PC-9 (cell line): ENCODE data around the gene MRPS24. TPM values are rescaled to one million over a fixed set of nuclear protein-coding genes. Genes with fewer than 3 reads are reported as not detected.
"Not testable (repeated sequence)": the region's sequence is repeated elsewhere in the genome, so short reads cannot be mapped to it uniquely, and the experiment has no call there.

Experiments
- BruUV-seq: library from RNA; stranded (reverse); fragments of 400-500 nt; replicated peaks from 2 replicates; lab custom pipeline; 2021; lab: Mats Ljungman, UMichigan
- CTCF ChIA-PET: fragments of 300-600 bp; sonication (Branson Sonifier 250); formaldehyde crosslinking; loops from one replicate; lab custom pipeline; 2022; ENCODE audit warnings: antibody characterized with exemption; lab: Charles Lee
- POLR2A ChIA-PET: fragments of 300-600 bp; sonication (Branson Sonifier 250); formaldehyde crosslinking; loops from one replicate; lab custom pipeline; 2022; ENCODE audit warnings: antibody characterized with exemption; ENCODE audit not compliant: unreplicated experiment; lab: Charles Lee
- DNase-seq, 2 experiments: peaks; one replicate each; pipeline versions ENCODE4 v3.0.0 to v3.0.0-alpha.2; 2015 to 2022; ENCODE audit warnings: mixed read lengths in 1 of 2
- H2AFZ ChIP-seq: fragments of 200-600 bp; sonication (generic); 2 replicates; pipeline ENCODE4 v1.8.1; 2017; ENCODE audit warnings: antibody characterized with exemption
- H3F3A ChIP-seq: fragments of 200-600 bp; sonication (generic); 2 replicates; pipeline ENCODE4 v1.8.1; 2017; ENCODE audit warnings: antibody characterized with exemption, mild to moderate bottlenecking, low read depth; ENCODE audit not compliant: insufficient read depth
- H3K27ac ChIP-seq: fragments of 200-600 bp; sonication (generic); 2 replicates; pipeline ENCODE4 v1.6.1; 2016; ENCODE audit warnings: mixed run types
- H3K27me3 ChIP-seq: fragments of 200-600 bp; sonication (generic); 2 replicates; pipeline ENCODE4 v1.6.1; 2016; ENCODE audit warnings: low read depth, mixed run types; ENCODE audit not compliant: insufficient read depth
- H3K36me3 ChIP-seq: fragments of 200-600 bp; sonication (generic); 2 replicates; pipeline ENCODE4 v1.6.1; 2016; ENCODE audit warnings: low read depth, mixed run types
- H3K4me1 ChIP-seq: fragments of 200-600 bp; sonication (generic); replicated peaks from 2 replicates; pipeline ENCODE4 v1.6.1; 2016; ENCODE audit warnings: mixed run types; ENCODE audit not compliant: insufficient read depth
- H3K4me2 ChIP-seq: fragments of 200-600 bp; sonication (generic); 2 replicates; pipeline ENCODE4 v1.6.1; 2017; ENCODE audit warnings: mixed run types
- H3K4me3 ChIP-seq: fragments of 200-600 bp; sonication (generic); 2 replicates; pipeline ENCODE4 v1.6.1; 2016; ENCODE audit warnings: mixed run types
- H3K79me2 ChIP-seq: fragments of 200-600 bp; sonication (generic); 2 replicates; pipeline ENCODE4 v1.6.1; 2017; ENCODE audit warnings: low read depth, mixed run types
- H3K9me2 ChIP-seq: fragments of 200-600 bp; sonication (generic); 2 replicates; pipeline ENCODE4 v1.8.1; 2017; ENCODE audit warnings: mild to moderate bottlenecking; ENCODE audit not compliant: insufficient read depth
- H3K9me3 ChIP-seq: fragments of 200-600 bp; sonication (generic); 2 replicates; pipeline ENCODE4 v1.8.1; 2016; ENCODE audit warnings: low read depth; ENCODE audit not compliant: insufficient read depth
- H4K20me1 ChIP-seq: fragments of 200-600 bp; sonication (generic); 2 replicates; pipeline ENCODE4 v1.8.1; 2017; ENCODE audit not compliant: insufficient read depth
- EZH2 ChIP-seq: fragments of 200-600 bp; sonication (generic); IDR thresholded peaks from 2 replicates; pipeline ENCODE4 v1.8.0; 2017; ENCODE audit warnings: antibody characterized with exemption, low read depth
- intact Hi-C: fragments of 100-400 bp; cut with micrococcal nuclease; formaldehyde crosslinking; loops from one replicate; pipeline ENCODE4 v1.10.0; 2022; ENCODE audit not compliant: unreplicated experiment
- total RNA-seq: library from RNA; stranded (reverse); gene quantifications from 2 replicates; pipeline ENCODE4 v1.2.3, GENCODE V29; 2021
- TF ChIP-seq, protein P1 (sequence below): fragments of 200-600 bp; sonication (generic); conservative IDR thresholded peaks from 2 replicates; pipeline ENCODE4 v1.6.1; 2017; ENCODE audit warnings: mixed run types, antibody characterized with exemption, mild to moderate bottlenecking, moderate library complexity

MRPS24 gene
- total RNA-seq, 1 experiment from 2014 or later = 239 TPM

GRCh38 chr7:43905209-43905946 lies 36.1 kb upstream of the MRPS24 start:
- intact Hi-C loops = loop anchor here (1.0 to 2.0 kb wide), 2 partner anchors 21 to 36 kb away; partner anchors contain the start of genes MRPS24 and UBE2D4
- Histone ChIP-seq H3F3A (peaks cover 32% of the 10 kb centered on the region), H3K9me3 (no peaks in the 10 kb centered on the region), H3K36me3 (0 out of 2 replicates have a peak, but pooled peaks cover 7% of the 10 kb centered on the region), H4K20me1 (peaks cover 21% of the 10 kb centered on the region), H3K4me1 (peaks cover 40% of the 10 kb centered on the region), H3K4me3 (peak overlapping the region; percentile 88), H2AFZ (peak overlapping the region; percentile 76), H3K79me2 (peaks cover 65% of the 10 kb centered on the region), H3K27ac (peak overlapping the region; percentile 77), H3K4me2 (peak overlapping the region; percentile 92), H3K27me3 (no peaks in the 10 kb centered on the region), H3K9me2 (no peaks in the 10 kb centered on the region)
- DNase-seq = peak; percentile 85 to 95
- TF ChIP-seq, protein P1, sequence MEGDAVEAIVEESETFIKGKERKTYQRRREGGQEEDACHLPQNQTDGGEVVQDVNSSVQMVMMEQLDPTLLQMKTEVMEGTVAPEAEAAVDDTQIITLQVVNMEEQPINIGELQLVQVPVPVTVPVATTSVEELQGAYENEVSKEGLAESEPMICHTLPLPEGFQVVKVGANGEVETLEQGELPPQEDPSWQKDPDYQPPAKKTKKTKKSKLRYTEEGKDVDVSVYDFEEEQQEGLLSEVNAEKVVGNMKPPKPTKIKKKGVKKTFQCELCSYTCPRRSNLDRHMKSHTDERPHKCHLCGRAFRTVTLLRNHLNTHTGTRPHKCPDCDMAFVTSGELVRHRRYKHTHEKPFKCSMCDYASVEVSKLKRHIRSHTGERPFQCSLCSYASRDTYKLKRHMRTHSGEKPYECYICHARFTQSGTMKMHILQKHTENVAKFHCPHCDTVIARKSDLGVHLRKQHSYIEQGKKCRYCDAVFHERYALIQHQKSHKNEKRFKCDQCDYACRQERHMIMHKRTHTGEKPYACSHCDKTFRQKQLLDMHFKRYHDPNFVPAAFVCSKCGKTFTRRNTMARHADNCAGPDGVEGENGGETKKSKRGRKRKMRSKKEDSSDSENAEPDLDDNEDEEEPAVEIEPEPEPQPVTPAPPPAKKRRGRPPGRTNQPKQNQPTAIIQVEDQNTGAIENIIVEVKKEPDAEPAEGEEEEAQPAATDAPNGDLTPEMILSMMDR = no peak
- no peak for TF ChIP-seq EZH2
- CTCF ChIA-PET = interaction anchor here (0.6 to 1.2 kb wide), 3 partner anchors 26 to 323 kb away, joined by 3 to 10 read pairs (median 7); partner anchors contain the start of gene STK17A
- TSS peak; percentile 47 for BruUV-seq
- POLR2A ChIA-PET = interaction anchor here (0.6 to 0.9 kb wide), 6 partner anchors 9 to 322 kb away, joined by 3 to 22 read pairs (median 4); partner anchors contain the start of genes MRPS24 and STK17A

DNA sequence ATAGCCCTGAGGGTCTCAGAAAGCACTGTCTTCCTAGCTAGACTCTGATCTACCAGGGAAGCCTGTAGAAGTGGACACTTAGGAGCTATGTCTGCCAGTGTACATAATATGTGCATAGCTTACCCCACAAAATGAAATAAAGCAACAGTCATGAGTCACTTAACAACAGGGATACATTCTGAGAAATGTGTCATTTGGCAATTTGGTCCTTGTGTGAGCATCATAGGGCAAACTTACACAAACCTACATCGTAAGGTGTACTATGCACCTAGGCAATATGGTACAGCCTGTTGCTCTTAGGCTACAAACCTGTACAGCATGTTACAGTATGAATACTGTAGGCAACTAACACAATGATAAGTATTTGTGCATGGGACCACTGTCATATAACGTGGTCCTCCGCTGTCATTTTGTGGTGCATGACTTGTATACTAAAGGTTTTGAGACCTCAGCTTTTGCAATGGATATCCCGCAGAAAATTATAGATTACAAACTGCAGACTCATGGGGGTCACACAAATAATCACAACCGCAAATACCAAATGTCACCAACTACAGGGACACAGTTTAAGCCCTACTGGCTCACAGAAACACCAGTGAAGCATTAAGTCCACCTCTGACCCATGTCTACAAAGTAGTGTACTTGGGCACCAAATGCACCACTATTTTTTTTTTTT lies 35.4 kb upstream of the MRPS24 start:
- Histone ChIP-seq H3K27me3 (no peaks in the 10 kb centered on the region), H3K9me3 (no peaks in the 10 kb centered on the region), H3F3A (peaks cover 32% of the 10 kb centered on the region), H3K4me3 (peak overlapping the region; percentile 88; the same call in 1 of the 2 replicates), H3K36me3 (0 out of 2 replicates have a peak, but pooled peaks cover 7% of the 10 kb centered on the region), H3K4me1 (peaks cover 40% of the 10 kb centered on the region), H3K27ac (peak overlapping the region; percentile 77), H3K4me2 (peak overlapping the region; percentile 92), H3K9me2 (no peaks in the 10 kb centered on the region), H4K20me1 (peaks cover 25% of the 10 kb centered on the region), H2AFZ (no peak overlapping the region), H3K79me2 (peaks cover 72% of the 10 kb centered on the region)
- TF ChIP-seq, protein P1 = no peak
- no peak for TF ChIP-seq EZH2
- ChIA-PET CTCF (interaction anchor here (0.6 to 1.2 kb wide), 3 partner anchors 27 to 322 kb away, joined by 7 to 10 read pairs (median 7); partner anchors contain the start of genes MRPS24 and STK17A), POLR2A (interaction anchor here (0.6 to 0.9 kb wide), 6 partner anchors 13 to 322 kb away, joined by 3 to 22 read pairs (median 4); partner anchors contain the start of genes MRPS24 and STK17A)
- intact Hi-C loops = loop anchor here (1.0 to 2.0 kb wide), 2 partner anchors 22 to 35 kb away; partner anchors contain the start of genes MRPS24 and UBE2D4
- peak in 1 of 2 experiments; percentile 82 for DNase-seq
- no TSS peak for BruUV-seq

GRCh38 chr7:43902542-43903054 lies 33.3 kb upstream of the MRPS24 start:
- no peak for TF ChIP-seq EZH2
- TF ChIP-seq, protein P1 = no peak
- no TSS peak for BruUV-seq
- H4K20me1 ChIP-seq = peaks cover 38% of the 10 kb centered on the region
- ChIA-PET POLR2A (no interaction called here), CTCF (no interaction called here)
- peaks cover 86% of the 10 kb centered on the region for H3K79me2 ChIP-seq
- no peak overlapping the region for H3K4me3 ChIP-seq
- no peak overlapping the region for H3K27ac ChIP-seq
- H3K27me3 ChIP-seq = no peaks in the 10 kb centered on the region
- DNase-seq = no peak
- peaks cover 34% of the 10 kb centered on the region for H3K4me1 ChIP-seq
- no peak overlapping the region for H3K4me2 ChIP-seq
- peaks cover 36% of the 10 kb centered on the region for H3F3A ChIP-seq
- intact Hi-C loops = no loop called here
- H3K36me3 ChIP-seq = 0 out of 2 replicates have a peak, but pooled peaks cover 7% of the 10 kb centered on the region
- H3K9me3 ChIP-seq = no peaks in the 10 kb centered on the region
- H2AFZ ChIP-seq = no peak overlapping the region
- H3K9me2 ChIP-seq = no peaks in the 10 kb centered on the region

GRCh38 chr7:43898571-43898970 lies 29.3 kb upstream of the MRPS24 start:
- H3K27ac ChIP-seq, POLR2A ChIA-PET: not testable (repeated sequence)

More at GRCh38 chr7:43898571-43898970, 29.3 kb upstream of the MRPS24 start:
- BruUV-seq, H3K9me3 ChIP-seq, H3F3A ChIP-seq, intact Hi-C loops, CTCF ChIA-PET, DNase-seq, H3K4me1 ChIP-seq, H2AFZ ChIP-seq, H3K4me3 ChIP-seq, H3K4me2 ChIP-seq, H3K9me2 ChIP-seq, H3K27me3 ChIP-seq, H3K36me3 ChIP-seq: not testable (repeated sequence)
- Histone ChIP-seq H3K79me2 (peaks cover 97% of the 10 kb centered on the region), H4K20me1 (peaks cover 43% of the 10 kb centered on the region)
